HepG2 (cell line): ENCODE results near the gene ITGB5. TPM values are rescaled to one million over a fixed set of nuclear protein-coding genes. Genes with fewer than 3 reads are reported as not detected.

Source experiments
- CCDC6 ChIP-seq: sonication (generic); formaldehyde crosslinking; IDR thresholded peaks from 2 replicates; pipeline ENCODE4 v1.8.1; 2022; ENCODE audit warnings: mild to moderate bottlenecking, missing genetic modification reagents, moderate library complexity
- DNMT3B ChIP-seq: conservative IDR thresholded peaks from 2 replicates; pipeline ENCODE4 v1.6.1; 2016; ENCODE audit warnings: missing biosample characterization, control low read depth
- EED ChIP-seq: sonication (generic); formaldehyde crosslinking; IDR thresholded peaks from 2 replicates; pipeline ENCODE4 v1.5.0; 2020; ENCODE audit warnings: mild to moderate bottlenecking, missing genetic modification reagents
- FOXM1 ChIP-seq: sonication (generic); formaldehyde crosslinking; IDR thresholded peaks from 2 replicates; pipeline ENCODE4 v1.5.0; 2020; ENCODE audit warnings: missing genetic modification reagents
- HMG20B ChIP-seq: conservative IDR thresholded peaks from 2 replicates; pipeline ENCODE4 v1.6.1; 2016; ENCODE audit warnings: missing genetic modification reagents, missing compliant biosample characterization
- HOXA7 ChIP-seq: sonication (generic); formaldehyde crosslinking; IDR thresholded peaks from 2 replicates; pipeline ENCODE4 v1.8.1; 2022; ENCODE audit warnings: mild to moderate bottlenecking, missing genetic modification reagents, moderate library complexity
- HOXD1 ChIP-seq: sonication (generic); formaldehyde crosslinking; IDR thresholded peaks from 2 replicates; pipeline ENCODE4 v1.5.0; 2020; ENCODE audit warnings: missing genetic modification reagents
- KDM5A ChIP-seq: fragments of 200-600 bp; sonication (generic); IDR thresholded peaks from 2 replicates; pipeline ENCODE4 v1.7.0; 2018; ENCODE audit warnings: antibody characterized with exemption, mild to moderate bottlenecking, low read length, borderline replicate concordance
- RARG ChIP-seq: sonication (generic); formaldehyde crosslinking; IDR thresholded peaks from 2 replicates; pipeline ENCODE4 v1.4.0; 2020; ENCODE audit warnings: low read depth, mild to moderate bottlenecking, missing genetic modification reagents
- RFXANK ChIP-seq: IDR thresholded peaks from 2 replicates; pipeline ENCODE4 v1.6.1; 2016
- SAFB2 ChIP-seq: sonication (generic); formaldehyde crosslinking; IDR thresholded peaks from 2 replicates; pipeline ENCODE4 v1.5.1; 2020; ENCODE audit warnings: missing genetic modification reagents, low read depth, mild to moderate bottlenecking, borderline replicate concordance
- SIX1 ChIP-seq: sonication (generic); formaldehyde crosslinking; IDR thresholded peaks from 2 replicates; pipeline ENCODE4 v1.4.0; 2020; ENCODE audit warnings: missing genetic modification reagents, borderline replicate concordance
- SKI ChIP-seq: fragments of 450-650 bp; IDR thresholded peaks from one replicate; pipeline ENCODE4 v1.6.1; 2018; ENCODE audit warnings: mild to moderate bottlenecking; ENCODE audit not compliant: partially characterized antibody
- SMARCE1 ChIP-seq: fragments of 450-650 bp; IDR thresholded peaks from 2 replicates; pipeline ENCODE4 v1.6.1; 2017; ENCODE audit warnings: borderline replicate concordance
- ZBTB38 ChIP-seq: sonication (generic); formaldehyde crosslinking; IDR thresholded peaks from 2 replicates; pipeline ENCODE4 v1.5.1; 2020; ENCODE audit warnings: mild to moderate bottlenecking, missing genetic modification reagents
- ZBTB7B ChIP-seq: sonication (generic); formaldehyde crosslinking; IDR thresholded peaks from 2 replicates; pipeline ENCODE4 v1.4.0; 2020; ENCODE audit warnings: missing genetic modification reagents
- ZNF160 ChIP-seq: sonication (generic); formaldehyde crosslinking; IDR thresholded peaks from 2 replicates; pipeline ENCODE4 v1.8.0; 2022; ENCODE audit warnings: mild to moderate bottlenecking, inconsistent platforms, missing genetic modification reagents
- ZNF205 ChIP-seq: IDR thresholded peaks from 2 replicates; pipeline ENCODE4 v1.6.1; 2018; ENCODE audit warnings: missing biosample characterization, missing genetic modification reagents
- ZNF274 ChIP-seq: sonication (generic); formaldehyde crosslinking; IDR thresholded peaks from 2 replicates; pipeline ENCODE4 v1.5.1; 2020; ENCODE audit warnings: mild to moderate bottlenecking, missing genetic modification reagents
- ZNF33B ChIP-seq: sonication (generic); formaldehyde crosslinking; IDR thresholded peaks from 2 replicates; pipeline ENCODE4 v1.5.1; 2020; ENCODE audit warnings: mild to moderate bottlenecking, missing genetic modification reagents
- ZNF547 ChIP-seq: sonication (generic); formaldehyde crosslinking; IDR thresholded peaks from 2 replicates; pipeline ENCODE4 v1.5.1; 2020; ENCODE audit warnings: mild to moderate bottlenecking, missing genetic modification reagents
- ZNF652 ChIP-seq: IDR thresholded peaks from 2 replicates; pipeline ENCODE4 v1.6.1; 2016; ENCODE audit warnings: low read depth, borderline replicate concordance
- ZNF672 ChIP-seq: sonication (generic); formaldehyde crosslinking; IDR thresholded peaks from 2 replicates; pipeline ENCODE4 v1.8.1; 2022; ENCODE audit warnings: missing genetic modification reagents
- ZSCAN31 ChIP-seq: sonication (generic); formaldehyde crosslinking; IDR thresholded peaks from 2 replicates; pipeline ENCODE4 v1.5.0; 2020; ENCODE audit warnings: low read depth, mild to moderate bottlenecking, missing genetic modification reagents
- ZSCAN9 ChIP-seq: IDR thresholded peaks from 2 replicates; pipeline ENCODE4 v1.6.1; 2016; ENCODE audit warnings: borderline replicate concordance
- polyA plus RNA-seq, 8 experiments: library from polyadenylated mRNA; depleted of rRNA in 3 of 8; stranded (reverse) in 7 of 8; unstranded in 1 of 8; fragments of >200 nt; fragmentation: Illumina TruSeq in 4 of 8; extraction: Trizol in 4 of 8; gene quantifications; 2 replicates each; pipeline versions ENCODE4 v1.2.1 to v1.2.3, GENCODE V29; 2011 to 2016; ENCODE audit warnings: low read depth in 4 of 8, missing spikeins in 1 of 8, mixed read lengths in 1 of 8; ENCODE audit not compliant: insufficient read depth in 1 of 8
- total RNA-seq, 5 experiments: library from RNA; depleted of rRNA; stranded (reverse); fragments of >200 nt; fragmentation: Illumina TruSeq; extraction: Trizol; gene quantifications; 2 replicates each; pipeline ENCODE4 v1.2.3, GENCODE V29; 2016; ENCODE audit warnings: low read depth in 1 of 5
- TF ChIP-seq, protein P1 (sequence below): sonication (generic); formaldehyde crosslinking; IDR thresholded peaks from 2 replicates; pipeline ENCODE4 v1.8.1; 2023; ENCODE audit warnings: mild to moderate bottlenecking, missing genetic modification reagents, borderline replicate concordance
- TF ChIP-seq, protein P2 (sequence below): sonication (generic); formaldehyde crosslinking; IDR thresholded peaks from 2 replicates; pipeline ENCODE4 v1.5.0; 2020; ENCODE audit warnings: missing genetic modification reagents
- TF ChIP-seq, protein P3 (sequence below): sonication (generic); formaldehyde crosslinking; IDR thresholded peaks from 2 replicates; pipeline ENCODE4 v1.5.1; 2020; ENCODE audit warnings: missing genetic modification reagents, mild to moderate bottlenecking, borderline replicate concordance

Gene ITGB5
- total and polyA plus RNA-seq, 2 of the 13 experiments (the other 11 are each of a cell fraction or from before 2014, with no cell fraction given) = 74.1 to 343 TPM

DNA sequence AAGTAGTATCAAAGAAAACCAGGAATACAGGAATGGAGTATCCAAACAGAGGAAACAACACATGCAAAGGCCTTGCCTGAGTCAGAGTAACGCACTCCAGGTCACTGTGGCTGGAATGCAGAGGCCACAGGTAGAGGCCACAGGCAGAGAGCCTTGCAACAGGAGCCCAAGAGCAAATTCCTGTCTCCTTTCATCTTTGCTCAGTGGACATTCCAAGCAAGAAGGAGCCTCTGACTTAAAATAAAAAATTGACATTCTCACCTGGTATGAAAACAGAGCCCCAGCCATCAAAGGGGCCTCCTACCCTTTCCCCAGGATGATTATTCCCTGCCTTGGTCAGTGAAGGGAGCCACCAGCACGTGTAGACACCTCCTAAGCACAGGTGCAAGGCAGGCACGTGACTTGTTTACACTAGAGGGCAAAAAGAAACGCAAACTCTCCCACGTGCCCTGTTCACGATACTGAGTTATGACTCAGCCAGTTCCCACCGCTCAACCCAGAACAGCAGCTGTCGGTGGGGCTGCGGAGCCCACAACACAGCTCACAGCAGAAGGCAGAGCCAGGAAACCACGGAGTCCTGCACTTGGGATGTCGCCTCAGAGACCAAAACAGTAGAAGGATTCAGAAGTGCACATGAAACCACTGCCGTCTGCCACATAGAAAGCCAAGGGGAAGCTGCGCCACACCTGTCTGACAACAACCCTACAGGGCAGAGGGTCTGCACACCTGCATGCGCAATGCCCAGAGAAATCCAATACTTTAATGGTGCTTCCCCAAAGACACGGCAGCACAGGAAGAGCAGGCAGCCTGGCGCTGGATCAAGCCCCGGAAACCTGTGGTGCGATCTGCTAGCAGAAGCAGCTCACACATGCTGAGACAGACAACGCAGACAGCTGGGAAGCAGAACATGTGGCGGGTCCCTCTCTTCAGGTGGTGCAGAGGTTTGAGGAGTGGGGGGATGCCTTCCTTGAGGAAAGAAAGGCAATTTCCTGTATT lies 52.1 kb downstream of the ITGB5 start (continued):
- TF ChIP-seq HOXA7 (CRISPR knock-in tag) (no peak), RARG (CRISPR knock-in tag) (0 out of 2 replicates have a peak, but pooled peaks have one; percentile 39), ZBTB7B (CRISPR knock-in tag) (peak; percentile 80; the same call in 1 of the 2 replicates), ZSCAN31 (CRISPR knock-in tag) (peak; percentile 15; the same call in 1 of the 2 replicates), HOXD1 (CRISPR knock-in tag) (peak; percentile 57; the same call in 1 of the 2 replicates), ZSCAN9 (CRISPR knock-in tag) (peak; percentile 83; the same call in 1 of the 2 replicates), ZNF672 (CRISPR knock-in tag) (no peak), ZNF547 (no peak), ZNF652 (no peak), KDM5A (no peak), CCDC6 (CRISPR knock-in tag) (peak; percentile 61; the same call in 1 of the 2 replicates), SAFB2 (CRISPR knock-in tag) (no peak), ZNF160 (CRISPR knock-in tag) (no peak), HMG20B (CRISPR knock-in tag) (peak; percentile 75), FOXM1 (no peak), DNMT3B (0 out of 2 replicates have a peak, but pooled peaks have one; percentile 26), ZBTB38 (CRISPR knock-in tag) (peak; percentile 77; the same call in 1 of the 2 replicates), SIX1 (CRISPR knock-in tag) (peak; percentile 42; the same call in 1 of the 2 replicates), SKI (peak; percentile 67), RFXANK (peak; percentile 62; the same call in 1 of the 2 replicates), SMARCE1 (no peak), ZNF274 (CRISPR knock-in tag) (no peak), ZNF205 (peak; percentile 47; the same call in 1 of the 2 replicates), ZNF33B (0 out of 2 replicates have a peak, but pooled peaks have one; percentile 35), EED (CRISPR knock-in tag) (peak; percentile 33; the same call in 1 of the 2 replicates)
- TF ChIP-seq, protein P1, sequence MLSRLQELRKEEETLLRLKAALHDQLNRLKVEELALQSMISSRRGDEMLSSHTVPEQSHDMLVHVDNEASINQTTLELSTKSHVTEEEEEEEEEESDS = peak; percentile 90; the same call in 1 of the 2 replicates
- TF ChIP-seq, protein P2, sequence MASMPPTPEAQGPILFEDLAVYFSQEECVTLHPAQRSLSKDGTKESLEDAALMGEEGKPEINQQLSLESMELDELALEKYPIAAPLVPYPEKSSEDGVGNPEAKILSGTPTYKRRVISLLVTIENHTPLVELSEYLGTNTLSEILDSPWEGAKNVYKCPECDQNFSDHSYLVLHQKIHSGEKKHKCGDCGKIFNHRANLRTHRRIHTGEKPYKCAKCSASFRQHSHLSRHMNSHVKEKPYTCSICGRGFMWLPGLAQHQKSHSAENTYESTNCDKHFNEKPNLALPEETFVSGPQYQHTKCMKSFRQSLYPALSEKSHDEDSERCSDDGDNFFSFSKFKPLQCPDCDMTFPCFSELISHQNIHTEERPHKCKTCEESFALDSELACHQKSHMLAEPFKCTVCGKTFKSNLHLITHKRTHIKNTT = no peak
- TF ChIP-seq, protein P3, sequence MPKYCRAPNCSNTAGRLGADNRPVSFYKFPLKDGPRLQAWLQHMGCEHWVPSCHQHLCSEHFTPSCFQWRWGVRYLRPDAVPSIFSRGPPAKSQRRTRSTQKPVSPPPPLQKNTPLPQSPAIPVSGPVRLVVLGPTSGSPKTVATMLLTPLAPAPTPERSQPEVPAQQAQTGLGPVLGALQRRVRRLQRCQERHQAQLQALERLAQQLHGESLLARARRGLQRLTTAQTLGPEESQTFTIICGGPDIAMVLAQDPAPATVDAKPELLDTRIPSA (CRISPR knock-in tag) = no peak
